HepG2 (cell line): ENCODE measurements around the gene IRAK3. TPM values are rescaled to one million over a fixed set of nuclear protein-coding genes. Genes with fewer than 3 reads are reported as not detected.

Experiments
- ATAC-seq: fragments of 200-7000 bp; cut with Tn5 transposase; 3 replicates; pipeline ENCODE4 v1.9.1; 2020; ENCODE audit warnings: mild to moderate bottlenecking, moderate library complexity
- BruUV-seq: library from RNA; stranded (reverse); fragments of 400-500 nt; replicated peaks from 2 replicates; lab custom pipeline; 2021; lab: Mats Ljungman, UMichigan
- CTCF ChIA-PET: fragments of 300-600 bp; formaldehyde crosslinking; extraction: SDS; loops from one replicate; lab custom pipeline; 2021; ENCODE audit warnings: low total read pairs, inconsistent platforms, low intra/inter-chr PET ratio; lab: Yijun Ruan, JAX
- POLR2A ChIA-PET: fragments of 350-600 bp; sonication (Branson Sonifier 250); formaldehyde crosslinking; loops from one replicate; lab custom pipeline; 2020; ENCODE audit warnings: antibody characterized with exemption, inconsistent platforms; lab: Yijun Ruan, JAX
- DNase-seq: peaks from one replicate; pipeline ENCODE4 v3.0.0-alpha.2; 2015; ENCODE audit warnings: low spot score
- FAIRE-seq: peaks from 3 replicates; lab custom pipeline; 2011; peaks lifted over from hg19 to GRCh38; lab: Jason Lieb, UNC
- H2AFZ ChIP-seq: one replicate; pipeline ENCODE4 v1.6.1; 2011; ENCODE audit warnings: low read length, inconsistent platforms
- H3K27ac ChIP-seq: fragments of 300-600 bp; 3 replicates; pipeline ENCODE4 v1.8.0; 2011; ENCODE audit warnings: mixed run types, mild to moderate bottlenecking, mixed read lengths, low read length, inconsistent platforms; ENCODE audit not compliant: insufficient read depth; ENCODE audit errors: extremely low read length
- H3K27me3 ChIP-seq, 2 experiments: fragments of 200-600 bp in 1 of 2; 2 replicates in 1 of 2; 3 replicates in 1 of 2; pipeline versions ENCODE4 v1.6.0 to v1.8.0; 2011; ENCODE audit warnings: low read length in 2 of 2, mild to moderate bottlenecking in 2 of 2, moderate library complexity in 2 of 2, inconsistent platforms in 1 of 2; ENCODE audit not compliant: insufficient read depth in 2 of 2, control insufficient read depth in 1 of 2
- H3K36me3 ChIP-seq, 2 experiments: fragments of 200-600 bp in 1 of 2; replicated peaks in 1 of 2; 2 replicates in 1 of 2; 3 replicates in 1 of 2; pipeline versions ENCODE4 v1.5.1 to v1.8.0; 2011; ENCODE audit warnings: low read length in 2 of 2, inconsistent platforms in 1 of 2; ENCODE audit not compliant: insufficient read depth in 2 of 2, control insufficient read depth in 1 of 2
- H3K4me1 ChIP-seq: 2 replicates; pipeline ENCODE4 v1.5.1; 2012; ENCODE audit warnings: low read length, inconsistent platforms; ENCODE audit not compliant: insufficient read depth
- H3K4me2 ChIP-seq: 2 replicates; pipeline ENCODE4 v1.6.0; 2011; ENCODE audit warnings: low read depth, low read length, inconsistent platforms
- H3K4me3 ChIP-seq, 3 experiments: fragments of 200-600 bp in 1 of 3; sonication (generic), shearing (Covaris generic) in 1 of 3; replicated peaks in 1 of 3; 2 replicates each; pipeline ENCODE4 v1.5.1; 2011 to 2016; ENCODE audit warnings: low read length in 3 of 3, inconsistent platforms in 2 of 3, low read depth in 2 of 3, mild to moderate bottlenecking in 2 of 3, control low read depth in 1 of 3, mixed read lengths in 1 of 3; ENCODE audit not compliant: insufficient read depth in 1 of 3
- H3K79me2 ChIP-seq: one replicate; pipeline ENCODE4 v1.6.1; 2011; ENCODE audit warnings: low read length, inconsistent platforms; ENCODE audit not compliant: insufficient read depth
- H3K9ac ChIP-seq: 2 replicates; pipeline ENCODE4 v1.6.0; 2011; ENCODE audit warnings: mild to moderate bottlenecking, low read depth, low read length, inconsistent platforms; ENCODE audit not compliant: insufficient read depth
- H3K9me3 ChIP-seq: 2 replicates; pipeline ENCODE4 v1.5.1; 2012; ENCODE audit warnings: mild to moderate bottlenecking, low read length
- H4K20me1 ChIP-seq: 2 replicates; pipeline ENCODE4 v1.6.0; 2011; ENCODE audit warnings: inconsistent platforms, mild to moderate bottlenecking, low read length, moderate library complexity; ENCODE audit not compliant: insufficient read depth
- CCAR2 ChIP-seq: fragments of 200-400 bp; formaldehyde crosslinking; optimal IDR thresholded peaks from 2 replicates; pipeline ENCODE3; 2018; ENCODE audit warnings: low read depth, mild to moderate bottlenecking, low read length, moderate library complexity
- MTF2 ChIP-seq: sonication (generic); formaldehyde crosslinking; IDR thresholded peaks from 2 replicates; pipeline ENCODE4 v1.5.0; 2020; ENCODE audit warnings: missing genetic modification reagents, borderline replicate concordance
- RCOR2 ChIP-seq: IDR thresholded peaks from 2 replicates; pipeline ENCODE4 v1.6.1; 2016; ENCODE audit warnings: missing biosample characterization, missing genetic modification reagents
- SMARCC2 ChIP-seq: fragments of 450-650 bp; IDR thresholded peaks from 2 replicates; pipeline ENCODE4 v1.6.1; 2017; ENCODE audit warnings: antibody characterized with exemption, mild to moderate bottlenecking
- SMC3 ChIP-seq: IDR thresholded peaks from 2 replicates; pipeline ENCODE4 v1.6.1; 2011; ENCODE audit warnings: low read length, improper control_type of control experiment
- SMYD3 ChIP-seq: sonication (generic); formaldehyde crosslinking; IDR thresholded peaks from 2 replicates; pipeline ENCODE4 v1.8.1; 2023; ENCODE audit warnings: mild to moderate bottlenecking, missing genetic modification reagents
- ZNF34 ChIP-seq: sonication (generic); formaldehyde crosslinking; IDR thresholded peaks from 2 replicates; pipeline ENCODE4 v1.4.0; 2020; ENCODE audit warnings: mild to moderate bottlenecking, missing genetic modification reagents, borderline replicate concordance
- ZNF501 ChIP-seq: sonication (generic); formaldehyde crosslinking; IDR thresholded peaks from 2 replicates; pipeline ENCODE4 v1.5.1; 2020; ENCODE audit warnings: mild to moderate bottlenecking, moderate library complexity, missing genetic modification reagents
- ZNF776 ChIP-seq: sonication (generic); formaldehyde crosslinking; IDR thresholded peaks from 2 replicates; pipeline ENCODE4 v1.4.0; 2020; ENCODE audit warnings: mild to moderate bottlenecking, missing genetic modification reagents
- ZNF782 ChIP-seq: sonication (generic); formaldehyde crosslinking; IDR thresholded peaks from 2 replicates; pipeline ENCODE4 v1.4.0; 2020; ENCODE audit warnings: missing genetic modification reagents, mild to moderate bottlenecking, borderline replicate concordance
- WGBS: methylation state at CpG from one replicate; pipeline ENCODE4 v1.1.6; 2017; ENCODE audit warnings: low lambda C conversion rate; 5-methylcytosine and 5-hydroxymethylcytosine counted together
- in situ Hi-C: cut with HindIII; loops from 2 replicates; pipeline ENCODE4 v1.10.0; 2017; ENCODE audit warnings: low pct_unique_long_range_greater_than_20kb; ENCODE audit not compliant: extremely low pct_ligation_motif_present
- intact Hi-C: fragments of 100-400 bp; cut with micrococcal nuclease; formaldehyde crosslinking; loops from one replicate; pipeline ENCODE4 v1.10.0; 2022; ENCODE audit not compliant: unreplicated experiment
- polyA plus RNA-seq, 8 experiments: library from polyadenylated mRNA; depleted of rRNA in 3 of 8; stranded (reverse) in 7 of 8; unstranded in 1 of 8; fragments of >200 nt; fragmentation: Illumina TruSeq in 4 of 8; extraction: Trizol in 4 of 8; gene quantifications; 2 replicates each; pipeline versions ENCODE4 v1.2.1 to v1.2.3, GENCODE V29; 2011 to 2016; ENCODE audit warnings: low read depth in 4 of 8, missing spikeins in 1 of 8, mixed read lengths in 1 of 8; ENCODE audit not compliant: insufficient read depth in 1 of 8
- total RNA-seq, 5 experiments: library from RNA; depleted of rRNA; stranded (reverse); fragments of >200 nt; fragmentation: Illumina TruSeq; extraction: Trizol; gene quantifications; 2 replicates each; pipeline ENCODE4 v1.2.3, GENCODE V29; 2016; ENCODE audit warnings: low read depth in 1 of 5
- TF ChIP-seq, protein P1 (sequence below): fragments of 450-650 bp; IDR thresholded peaks from 2 replicates; pipeline ENCODE4 v1.6.1; 2017; ENCODE audit warnings: mild to moderate bottlenecking
- TF ChIP-seq, protein P2 (sequence below), 2 experiments: sonication (generic) in 1 of 2; formaldehyde crosslinking in 1 of 2; IDR thresholded peaks; 2 replicates each; pipeline versions ENCODE4 v1.4.0 to v1.6.1; 2018 to 2020; ENCODE audit warnings: missing genetic modification reagents in 2 of 2, borderline replicate concordance in 1 of 2, low read depth in 1 of 2, mild to moderate bottlenecking in 1 of 2, missing biosample characterization in 1 of 2
- TF ChIP-seq, protein P3 (sequence below): sonication (generic); formaldehyde crosslinking; IDR thresholded peaks from 2 replicates; pipeline ENCODE4 v1.4.0; 2020; ENCODE audit warnings: missing genetic modification reagents, borderline replicate concordance
- TF ChIP-seq, protein P4 (sequence below): sonication (generic); formaldehyde crosslinking; IDR thresholded peaks from 2 replicates; pipeline ENCODE4 v1.9.0; 2021; ENCODE audit warnings: missing genetic modification reagents, borderline replicate concordance

IRAK3 gene
- total and polyA plus RNA-seq, 2 of the 13 experiments (the other 11 are each of a cell fraction or from before 2014, with no cell fraction given), result 0.01 TPM; not detected in 1

DNA sequence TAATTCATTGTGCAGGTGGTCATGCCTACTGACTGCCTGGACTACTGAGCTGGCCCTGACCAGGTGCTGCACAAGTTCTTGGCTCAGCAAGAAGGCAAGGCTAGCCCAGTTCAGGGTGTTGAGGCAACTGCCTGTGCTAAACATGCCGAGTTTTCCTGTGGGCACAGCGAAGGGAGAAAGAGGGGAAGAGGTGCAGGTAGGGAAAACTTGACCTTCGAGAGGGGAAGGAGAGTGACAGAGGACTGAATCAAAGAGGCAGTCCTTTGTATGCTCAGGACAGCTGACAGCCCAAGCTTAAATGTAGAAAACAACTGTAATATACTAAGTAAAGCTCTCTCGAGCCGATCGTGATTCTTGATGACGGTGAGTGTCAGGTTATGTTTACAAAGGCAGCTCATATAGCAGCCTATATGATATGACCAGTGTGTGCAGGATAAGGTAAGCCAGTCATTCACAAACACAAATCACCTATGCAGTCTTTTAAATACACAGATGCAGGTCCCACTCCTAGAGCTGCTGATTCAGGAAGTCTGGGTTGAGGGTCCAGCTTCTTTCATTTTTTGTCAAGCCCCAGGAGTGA, 2.6 kb downstream of the IRAK3 start:
- no peak for DNase-seq
- TF ChIP-seq ZNF34 (CRISPR knock-in tag), result no peak
- TF ChIP-seq, protein P1, sequence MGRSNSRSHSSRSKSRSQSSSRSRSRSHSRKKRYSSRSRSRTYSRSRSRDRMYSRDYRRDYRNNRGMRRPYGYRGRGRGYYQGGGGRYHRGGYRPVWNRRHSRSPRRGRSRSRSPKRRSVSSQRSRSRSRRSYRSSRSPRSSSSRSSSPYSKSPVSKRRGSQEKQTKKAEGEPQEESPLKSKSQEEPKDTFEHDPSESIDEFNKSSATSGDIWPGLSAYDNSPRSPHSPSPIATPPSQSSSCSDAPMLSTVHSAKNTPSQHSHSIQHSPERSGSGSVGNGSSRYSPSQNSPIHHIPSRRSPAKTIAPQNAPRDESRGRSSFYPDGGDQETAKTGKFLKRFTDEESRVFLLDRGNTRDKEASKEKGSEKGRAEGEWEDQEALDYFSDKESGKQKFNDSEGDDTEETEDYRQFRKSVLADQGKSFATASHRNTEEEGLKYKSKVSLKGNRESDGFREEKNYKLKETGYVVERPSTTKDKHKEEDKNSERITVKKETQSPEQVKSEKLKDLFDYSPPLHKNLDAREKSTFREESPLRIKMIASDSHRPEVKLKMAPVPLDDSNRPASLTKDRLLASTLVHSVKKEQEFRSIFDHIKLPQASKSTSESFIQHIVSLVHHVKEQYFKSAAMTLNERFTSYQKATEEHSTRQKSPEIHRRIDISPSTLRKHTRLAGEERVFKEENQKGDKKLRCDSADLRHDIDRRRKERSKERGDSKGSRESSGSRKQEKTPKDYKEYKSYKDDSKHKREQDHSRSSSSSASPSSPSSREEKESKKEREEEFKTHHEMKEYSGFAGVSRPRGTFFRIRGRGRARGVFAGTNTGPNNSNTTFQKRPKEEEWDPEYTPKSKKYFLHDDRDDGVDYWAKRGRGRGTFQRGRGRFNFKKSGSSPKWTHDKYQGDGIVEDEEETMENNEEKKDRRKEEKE, result no peak
- no peak for TF ChIP-seq SMYD3 (CRISPR knock-in tag)
- no peak for TF ChIP-seq ZNF776
- TF ChIP-seq, protein P2, sequence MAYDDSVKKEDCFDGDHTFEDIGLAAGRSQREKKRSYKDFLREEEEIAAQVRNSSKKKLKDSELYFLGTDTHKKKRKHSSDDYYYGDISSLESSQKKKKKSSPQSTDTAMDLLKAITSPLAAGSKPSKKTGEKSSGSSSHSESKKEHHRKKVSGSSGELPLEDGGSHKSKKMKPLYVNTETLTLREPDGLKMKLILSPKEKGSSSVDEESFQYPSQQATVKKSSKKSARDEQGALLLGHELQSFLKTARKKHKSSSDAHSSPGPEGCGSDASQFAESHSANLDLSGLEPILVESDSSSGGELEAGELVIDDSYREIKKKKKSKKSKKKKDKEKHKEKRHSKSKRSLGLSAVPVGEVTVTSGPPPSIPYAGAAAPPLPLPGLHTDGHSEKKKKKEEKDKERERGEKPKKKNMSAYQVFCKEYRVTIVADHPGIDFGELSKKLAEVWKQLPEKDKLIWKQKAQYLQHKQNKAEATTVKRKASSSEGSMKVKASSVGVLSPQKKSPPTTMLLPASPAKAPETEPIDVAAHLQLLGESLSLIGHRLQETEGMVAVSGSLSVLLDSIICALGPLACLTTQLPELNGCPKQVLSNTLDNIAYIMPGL (CRISPR knock-in tag; IDR thresholded peaks at IDR 0.05; ENCODE audit: borderline replicate concordance in 1 of 2, low read depth in 1 of 2), result no peak
- TF ChIP-seq CCAR2, result no peak
- TF ChIP-seq, protein P3, sequence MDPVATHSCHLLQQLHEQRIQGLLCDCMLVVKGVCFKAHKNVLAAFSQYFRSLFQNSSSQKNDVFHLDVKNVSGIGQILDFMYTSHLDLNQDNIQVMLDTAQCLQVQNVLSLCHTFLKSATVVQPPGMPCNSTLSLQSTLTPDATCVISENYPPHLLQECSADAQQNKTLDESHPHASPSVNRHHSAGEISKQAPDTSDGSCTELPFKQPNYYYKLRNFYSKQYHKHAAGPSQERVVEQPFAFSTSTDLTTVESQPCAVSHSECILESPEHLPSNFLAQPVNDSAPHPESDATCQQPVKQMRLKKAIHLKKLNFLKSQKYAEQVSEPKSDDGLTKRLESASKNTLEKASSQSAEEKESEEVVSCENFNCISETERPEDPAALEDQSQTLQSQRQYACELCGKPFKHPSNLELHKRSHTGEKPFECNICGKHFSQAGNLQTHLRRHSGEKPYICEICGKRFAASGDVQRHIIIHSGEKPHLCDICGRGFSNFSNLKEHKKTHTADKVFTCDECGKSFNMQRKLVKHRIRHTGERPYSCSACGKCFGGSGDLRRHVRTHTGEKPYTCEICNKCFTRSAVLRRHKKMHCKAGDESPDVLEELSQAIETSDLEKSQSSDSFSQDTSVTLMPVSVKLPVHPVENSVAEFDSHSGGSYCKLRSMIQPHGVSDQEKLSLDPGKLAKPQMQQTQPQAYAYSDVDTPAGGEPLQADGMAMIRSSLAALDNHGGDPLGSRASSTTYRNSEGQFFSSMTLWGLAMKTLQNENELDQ, result no peak
- no peak for TF ChIP-seq SMC3
- no peak for TF ChIP-seq RCOR2
- no peak for TF ChIP-seq ZNF501 (CRISPR knock-in tag)
- TF ChIP-seq MTF2, result no peak
- TF ChIP-seq ZNF782 (CRISPR knock-in tag), result no peak
- TF ChIP-seq, protein P4, sequence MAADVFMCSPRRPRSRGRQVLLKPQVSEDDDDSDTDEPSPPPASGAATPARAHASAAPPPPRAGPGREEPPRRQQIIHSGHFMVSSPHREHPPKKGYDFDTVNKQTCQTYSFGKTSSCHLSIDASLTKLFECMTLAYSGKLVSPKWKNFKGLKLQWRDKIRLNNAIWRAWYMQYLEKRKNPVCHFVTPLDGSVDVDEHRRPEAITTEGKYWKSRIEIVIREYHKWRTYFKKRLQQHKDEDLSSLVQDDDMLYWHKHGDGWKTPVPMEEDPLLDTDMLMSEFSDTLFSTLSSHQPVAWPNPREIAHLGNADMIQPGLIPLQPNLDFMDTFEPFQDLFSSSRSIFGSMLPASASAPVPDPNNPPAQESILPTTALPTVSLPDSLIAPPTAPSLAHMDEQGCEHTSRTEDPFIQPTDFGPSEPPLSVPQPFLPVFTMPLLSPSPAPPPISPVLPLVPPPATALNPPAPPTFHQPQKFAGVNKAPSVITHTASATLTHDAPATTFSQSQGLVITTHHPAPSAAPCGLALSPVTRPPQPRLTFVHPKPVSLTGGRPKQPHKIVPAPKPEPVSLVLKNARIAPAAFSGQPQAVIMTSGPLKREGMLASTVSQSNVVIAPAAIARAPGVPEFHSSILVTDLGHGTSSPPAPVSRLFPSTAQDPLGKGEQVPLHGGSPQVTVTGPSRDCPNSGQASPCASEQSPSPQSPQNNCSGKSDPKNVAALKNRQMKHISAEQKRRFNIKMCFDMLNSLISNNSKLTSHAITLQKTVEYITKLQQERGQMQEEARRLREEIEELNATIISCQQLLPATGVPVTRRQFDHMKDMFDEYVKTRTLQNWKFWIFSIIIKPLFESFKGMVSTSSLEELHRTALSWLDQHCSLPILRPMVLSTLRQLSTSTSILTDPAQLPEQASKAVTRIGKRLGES, result no peak
- TF ChIP-seq SMARCC2, result no peak

More for the DNA sequence above, 2.6 kb downstream of the IRAK3 start:
- no TSS peak for BruUV-seq
- intact Hi-C loops (no loop called here), in situ Hi-C loops (no loop called here)
- no peak overlapping the region for H3K4me3 ChIP-seq
- FAIRE-seq (no peak), ATAC-seq (no peak)
- no peaks in the 10 kb centered on the region for H3K79me2 ChIP-seq
- H3K4me1 ChIP-seq, result no peaks in the 10 kb centered on the region
- H3K9ac ChIP-seq, result no peak overlapping the region
- no peaks in the 10 kb centered on the region for H3K36me3 ChIP-seq
- H3K27ac ChIP-seq, result no peak overlapping the region
- H3K9me3 ChIP-seq, result no peaks in the 10 kb centered on the region
- CTCF ChIA-PET, result no interaction called here
- POLR2A ChIA-PET, result no interaction called here
- H2AFZ ChIP-seq, result no peak overlapping the region
- 4% methylated on average over 7 of the region's 7 CpGs for WGBS
- peaks cover 2 to 18% of the 10 kb centered on the region in 2 experiments; a peak in 3 of 5 replicates for H3K27me3 ChIP-seq
- H3K4me2 ChIP-seq, result no peak overlapping the region; the same call in 1 of the 2 replicates
- no peaks in the 10 kb centered on the region for H4K20me1 ChIP-seq
